Endodermal cell (in vitro differentiated cells): ENCODE results near the gene TMEM200A. TPM values are rescaled to one million over a fixed set of nuclear protein-coding genes. Genes with fewer than 3 reads are reported as not detected.

Experiments used
- DNase-seq: peaks from one replicate; pipeline ENCODE4 v3.0.0-alpha.2; 2017
- H3K27ac ChIP-seq: 2 replicates; pipeline ENCODE4 v1.5.1; 2013; ENCODE audit warnings: mild to moderate bottlenecking, low read depth, low read length, moderate library complexity
- H3K27me3 ChIP-seq: 2 replicates; pipeline ENCODE4 v1.6.1; 2013; ENCODE audit warnings: mild to moderate bottlenecking, low read length, moderate library complexity; ENCODE audit not compliant: insufficient read depth, control insufficient read depth, poor library complexity, severe bottlenecking
- H3K36me3 ChIP-seq: 2 replicates; pipeline ENCODE4 v1.7.0; 2013; ENCODE audit warnings: mild to moderate bottlenecking, low read length, moderate library complexity; ENCODE audit not compliant: control insufficient read depth, insufficient read depth
- H3K4me1 ChIP-seq: one replicate; pipeline ENCODE4 v1.7.0; 2013; ENCODE audit warnings: low read length; ENCODE audit not compliant: control insufficient read depth, insufficient read depth
- H3K4me3 ChIP-seq: 2 replicates; pipeline ENCODE4 v1.5.1; 2013; ENCODE audit warnings: mild to moderate bottlenecking, low read length, moderate library complexity
- H3K9ac ChIP-seq: 2 replicates; pipeline ENCODE4 v1.6.1; 2013; ENCODE audit warnings: mild to moderate bottlenecking, low read length, moderate library complexity; ENCODE audit not compliant: poor library complexity, severe bottlenecking; ENCODE audit errors: extremely low read depth
- H3K9me3 ChIP-seq: 2 replicates; pipeline ENCODE4 v1.6.1; 2013; ENCODE audit warnings: mild to moderate bottlenecking, low read length, moderate library complexity; ENCODE audit not compliant: control insufficient read depth
- H3K27ac Mint-ChIP-seq: 2 replicates; pipeline ENCODE4 v1.8.0; 2020; ENCODE audit warnings: mixed read lengths
- H3K27me3 Mint-ChIP-seq: 2 replicates; pipeline ENCODE4 v1.8.0; 2021; ENCODE audit warnings: mild to moderate bottlenecking, mixed read lengths; ENCODE audit not compliant: insufficient read depth
- H3K36me3 Mint-ChIP-seq: 2 replicates; pipeline ENCODE4 v1.8.0; 2020; ENCODE audit warnings: low read depth, mixed read lengths
- H3K4me1 Mint-ChIP-seq: 2 replicates; pipeline ENCODE4 v1.8.0; 2020; ENCODE audit warnings: mixed read lengths
- H3K4me3 Mint-ChIP-seq: 2 replicates; pipeline ENCODE4 v1.8.0; 2020; ENCODE audit warnings: mild to moderate bottlenecking, moderate library complexity, mixed read lengths
- H3K9me3 Mint-ChIP-seq: 2 replicates; pipeline ENCODE4 v1.8.0; 2020; ENCODE audit warnings: mild to moderate bottlenecking, mixed read lengths
- CTCF ChIP-seq: fragments of 200-600 bp; sonication (generic); conservative IDR thresholded peaks from 2 replicates; pipeline ENCODE4 v1.5.0; 2021; ENCODE audit warnings: antibody characterized with exemption, mild to moderate bottlenecking
- WGBS, 2 experiments: methylation state at CpG; one replicate each; pipeline versions ENCODE4 v1.1.5 to v1.1.7; 2013; ENCODE audit warnings: missing lambda C conversion rate in 2 of 2, mixed read lengths in 1 of 2; ENCODE audit not compliant: insufficient coverage in 1 of 2, insufficient read length in 1 of 2; 5-methylcytosine and 5-hydroxymethylcytosine counted together
- total RNA-seq, 2 donors: library from RNA; stranded (reverse); fragmentation: NEBNext Ultra II Directional in 1 of 2; extraction: Animal tissue kit (Norgen Biotek cat#: 25700) in 1 of 2; gene quantifications; 2 replicates in 1 of 2; 3 replicates in 1 of 2; pipeline ENCODE4 v1.2.1, GENCODE V29; 2021

TMEM200A gene
- total RNA-seq, 2 donors from 2014 or later = 6.4 to 7.6 TPM

- Mint-ChIP-seq H3K27ac (no peak overlapping the region), H3K9me3 (no peaks in the 10 kb centered on the region), H3K36me3 (no peaks in the 10 kb centered on the region), H3K4me3 (no peak overlapping the region), H3K27me3 (no peaks in the 10 kb centered on the region), H3K4me1 (peaks cover 19% of the 10 kb centered on the region)
- Histone ChIP-seq H3K27ac (peak overlapping the region; percentile 67), H3K9me3 (no peaks in the 10 kb centered on the region), H3K36me3 (no peaks in the 10 kb centered on the region), H3K27me3 (no peaks in the 10 kb centered on the region), H3K4me1 (no peaks in the 10 kb centered on the region), H3K4me3 (no peak overlapping the region), H3K9ac (no peak overlapping the region)
- 80 to 81% methylated on average over 4 to 5 of the region's 5 CpGs for WGBS, 2 experiments
- DNase-seq = no peak
- no peak for TF ChIP-seq CTCF
Observed at GRCh38 chr6:130466748-130467061, 100.9 kb downstream of the TMEM200A start.

- no peak overlapping the region for H3K4me3 ChIP-seq
- Mint-ChIP-seq H3K4me3 (no peak overlapping the region), H3K27ac (no peak overlapping the region), H3K36me3 (no peaks in the 10 kb centered on the region), H3K9me3 (no peaks in the 10 kb centered on the region), H3K27me3 (no peaks in the 10 kb centered on the region), H3K4me1 (peaks cover 19% of the 10 kb centered on the region)
- H3K9ac ChIP-seq = no peak overlapping the region
- no peaks in the 10 kb centered on the region for H3K36me3 ChIP-seq
- WGBS, 2 experiments = 80 to 93% methylated on average over 1 of the region's 1 CpG
- DNase-seq = no peak
- no peaks in the 10 kb centered on the region for H3K27me3 ChIP-seq
- no peaks in the 10 kb centered on the region for H3K9me3 ChIP-seq
- H3K4me1 ChIP-seq = no peaks in the 10 kb centered on the region
- TF ChIP-seq CTCF = no peak
- H3K27ac ChIP-seq = peak overlapping the region; percentile 67
Observed at GRCh38 chr6:130467146-130468050, 101.6 kb downstream of the TMEM200A start.

GRCh38 chr6:130470766-130471165, 104.9 kb downstream of the TMEM200A start:
- Histone ChIP-seq H3K36me3 (no peaks in the 10 kb centered on the region), H3K9me3 (no peaks in the 10 kb centered on the region), H3K27me3 (no peaks in the 10 kb centered on the region), H3K9ac (no peak overlapping the region), H3K27ac (no peak overlapping the region), H3K4me1 (no peaks in the 10 kb centered on the region), H3K4me3 (no peak overlapping the region)
- H3K27ac Mint-ChIP-seq = no peak overlapping the region
- TF ChIP-seq CTCF = no peak
- peaks cover 19% of the 10 kb centered on the region for H3K4me1 Mint-ChIP-seq
- peaks cover 11% of the 10 kb centered on the region for H3K9me3 Mint-ChIP-seq
- no peaks in the 10 kb centered on the region for H3K27me3 Mint-ChIP-seq
- DNase-seq = peak; percentile 49
- WGBS, 2 experiments = 65 to 90% methylated on average over 5 to 7 of the region's 7 CpGs
- H3K4me3 Mint-ChIP-seq = no peak overlapping the region
- H3K36me3 Mint-ChIP-seq = no peaks in the 10 kb centered on the region
